K562 (cell line): ENCODE results near the gene SYNJ2. TPM values are rescaled to one million over a fixed set of nuclear protein-coding genes. Genes with fewer than 3 reads are reported as not detected.

ENCODE experiments used
- ATAC-seq: fragments of 200-7000 bp; cut with Tn5 transposase; 3 replicates; pipeline ENCODE4 v1.9.1; 2020; ENCODE audit warnings: moderate library complexity
- BruUV-seq: library from RNA; stranded (reverse); fragments of 400-500 nt; replicated peaks from 2 replicates; lab custom pipeline; 2021; lab: Mats Ljungman, UMichigan
- CTCF ChIA-PET: fragments of 300-600 bp; formaldehyde crosslinking; extraction: SDS; loops from one replicate; lab custom pipeline; 2021; ENCODE audit warnings: low intra/inter-chr PET ratio; lab: Yijun Ruan, JAX
- POLR2A ChIA-PET: fragments of 300-600, 350-650 bp; sonication (Branson Sonifier 250); formaldehyde crosslinking; extraction: SDS; loops from one replicate; lab custom pipeline; 2021; ENCODE audit warnings: antibody characterized with exemption, inconsistent platforms; lab: Yijun Ruan, JAX
- DNase-seq, 4 experiments: peaks; one replicate each; pipeline versions ENCODE4 v3.0.0 to v3.0.0-alpha.2; 2011 to 2018; ENCODE audit warnings: low spot score in 3 of 4, mixed read lengths in 3 of 4; ENCODE audit errors: extremely low read depth in 1 of 4
- FAIRE-seq: peaks from 2 replicates; lab custom pipeline; 2011; peaks lifted over from hg19 to GRCh38; lab: Jason Lieb, UNC
- H2AFZ ChIP-seq: 2 replicates; pipeline ENCODE4 v1.6.0; 2011; ENCODE audit warnings: low read depth, low read length, control low read depth, inconsistent platforms
- H3K27ac ChIP-seq: fragments of 200-600 bp; 3 replicates; pipeline ENCODE4 v1.8.0; 2011; ENCODE audit warnings: low read depth, mild to moderate bottlenecking, control low read depth, inconsistent platforms, low read length, moderate library complexity, mixed read lengths; ENCODE audit errors: extremely low read depth
- H3K27me3 ChIP-seq, 2 experiments: fragments of 300-600 bp in 1 of 2; 2 replicates in 1 of 2; 3 replicates in 1 of 2; pipeline versions ENCODE4 v1.6.0 to v1.8.0; 2011; ENCODE audit warnings: inconsistent platforms in 2 of 2, low read length in 2 of 2, mild to moderate bottlenecking in 1 of 2, mixed read lengths in 1 of 2, moderate library complexity in 1 of 2; ENCODE audit not compliant: control insufficient read depth in 2 of 2, insufficient read depth in 2 of 2
- H3K36me3 ChIP-seq: fragments of 300-600 bp; 3 replicates; pipeline ENCODE4 v1.8.0; 2011; ENCODE audit warnings: mild to moderate bottlenecking, low read length, inconsistent platforms; ENCODE audit not compliant: control insufficient read depth, insufficient read depth
- H3K4me1 ChIP-seq, 2 experiments: fragments of 200-600 bp in 1 of 2; replicated peaks in 1 of 2; 2 replicates in 1 of 2; 3 replicates in 1 of 2; pipeline versions ENCODE4 v1.5.1 to v1.8.0; 2011; ENCODE audit warnings: inconsistent platforms in 2 of 2, low read length in 2 of 2, mild to moderate bottlenecking in 1 of 2, mixed read lengths in 1 of 2, moderate library complexity in 1 of 2; ENCODE audit not compliant: control insufficient read depth in 2 of 2, insufficient read depth in 2 of 2
- H3K4me2 ChIP-seq: 2 replicates; pipeline ENCODE4 v1.6.1; 2011; ENCODE audit warnings: low read length, control low read depth, inconsistent platforms, mixed read lengths; ENCODE audit not compliant: insufficient read depth
- H3K4me3 ChIP-seq: fragments of 200-600 bp; sonication (generic), shearing (Covaris generic); 2 replicates; pipeline ENCODE4 v1.5.1; 2016; ENCODE audit warnings: control low read depth, inconsistent platforms
- H3K79me2 ChIP-seq: fragments of 200-600 bp; 3 replicates; pipeline ENCODE4 v1.8.0; 2011; ENCODE audit warnings: low read length, inconsistent platforms; ENCODE audit not compliant: control insufficient read depth, insufficient read depth
- H3K9ac ChIP-seq, 2 experiments: 2 replicates each; pipeline versions ENCODE4 v1.6.0 to v1.6.1; 2011; ENCODE audit warnings: low read depth in 2 of 2, low read length in 2 of 2, control low read depth in 1 of 2, inconsistent platforms in 1 of 2, mild to moderate bottlenecking in 1 of 2, mixed read lengths in 1 of 2; ENCODE audit not compliant: insufficient read depth in 1 of 2
- H3K9me1 ChIP-seq: one replicate; pipeline ENCODE4 v1.6.0; 2011; ENCODE audit warnings: inconsistent platforms, mild to moderate bottlenecking, low read length, moderate library complexity; ENCODE audit not compliant: control insufficient read depth, insufficient read depth
- H3K9me3 ChIP-seq: replicated peaks from 2 replicates; pipeline ENCODE4 v1.5.1; 2011; ENCODE audit warnings: low read depth, low read length, inconsistent platforms; ENCODE audit not compliant: control insufficient read depth, insufficient read depth
- H4K20me1 ChIP-seq: replicated peaks from 2 replicates; pipeline ENCODE4 v1.6.1; 2011; ENCODE audit warnings: low read length, inconsistent platforms, mixed read lengths; ENCODE audit not compliant: control insufficient read depth, insufficient read depth
- AFF4 ChIP-seq: sonication (generic); formaldehyde crosslinking; IDR thresholded peaks from 2 replicates; pipeline ENCODE4 v1.8.0; 2023; ENCODE audit warnings: mild to moderate bottlenecking, missing genetic modification reagents
- MBD1 ChIP-seq: fragments of 250-450 bp; sonication (Bioruptor Pico); IDR thresholded peaks from 2 replicates; pipeline ENCODE4 v1.8.0; 2022; ENCODE audit warnings: inconsistent platforms
- WGBS: fragments of 100-300 bp; shearing (Covaris generic); methylation state at CpG from one replicate; pipeline ENCODE4 v1.1.6; 2016; ENCODE audit warnings: low coverage, mixed read lengths; ENCODE audit not compliant: insufficient coverage; ENCODE audit errors: missing lambda C conversion rate; 5-methylcytosine and 5-hydroxymethylcytosine counted together
- in situ Hi-C: fragments of 300-500 bp; cut with MboI; formaldehyde crosslinking; loops from 4 replicates; pipeline ENCODE4 v1.15.0; 2018; ENCODE audit warnings: inconsistent platforms, mixed read lengths
- intact Hi-C: fragments of 100-400 bp; cut with micrococcal nuclease; formaldehyde crosslinking; loops from 2 replicates; pipeline ENCODE4 v1.14.2; 2022
- polyA plus RNA-seq, 8 experiments: library from polyadenylated mRNA; depleted of rRNA in 4 of 8; stranded (reverse) in 5 of 8; unstranded in 3 of 8; fragments of >200 nt; fragmentation: Nextera tagmentation in 2 of 8; fragmentation: Illumina TruSeq in 1 of 8; extraction: Ambion mirVana in 2 of 8; extraction: Trizol in 1 of 8; gene quantifications; 2 replicates each; pipeline versions ENCODE4 v1.2.1 to v1.2.3, GENCODE V29; 2011 to 2014; ENCODE audit warnings: inconsistent platforms in 1 of 8, missing spikeins in 1 of 8
- total RNA-seq, 7 experiments: library from RNA; depleted of rRNA in 6 of 7; stranded (reverse); fragments of >200 nt in 6 of 7; fragmentation: Illumina TruSeq in 2 of 7; extraction: Trizol in 2 of 7; gene quantifications; 2 replicates each; pipeline versions ENCODE4 v1.2.1 to v1.2.3, GENCODE V29; 2011 to 2021; ENCODE audit warnings: low replicate concordance in 1 of 7

Gene SYNJ2
- total and polyA plus RNA-seq, 9 of the 15 experiments (the other 6 are each of a cell fraction or from before 2014, with no cell fraction given), result 3.0 to 27.7 (median 17.8) TPM

- H3K4me1 ChIP-seq, result peaks cover 35 to 48% of the 10 kb centered on the region in 2 experiments
- H2AFZ ChIP-seq, result no peak overlapping the region
- no peak overlapping the region for H3K4me3 ChIP-seq
- 84% methylated on average over 14 of the region's 14 CpGs for WGBS
- H3K27ac ChIP-seq, result no peak overlapping the region
- intact Hi-C loops, result no loop called here
- H3K9me3 ChIP-seq, result no peaks in the 10 kb centered on the region
- TF ChIP-seq AFF4 (no peak), MBD1 (CRISPR knock-in tag) (0 out of 2 replicates have a peak, but pooled peaks have one; percentile 11)
- ATAC-seq, result no peak
- BruUV-seq, result no TSS peak
- no peaks in the 10 kb centered on the region for H3K9me1 ChIP-seq
- H3K79me2 ChIP-seq, result peaks cover 42% of the 10 kb centered on the region
- H3K36me3 ChIP-seq, result no peaks in the 10 kb centered on the region; the same call in 2 of the 3 replicates
- H3K4me2 ChIP-seq, result no peak overlapping the region
- POLR2A ChIA-PET, result interaction anchor here (2.6 kb wide), 1 partner anchor 10 kb away, joined by 12 read pairs; no protein-coding TSS in a partner anchor
- H3K9ac ChIP-seq, result no peak overlapping the region; a peak in 1 of 4 replicates
- in situ Hi-C loops, result no loop called here
- DNase-seq, result no peak
- FAIRE-seq, result no peak
- H4K20me1 ChIP-seq, result peaks cover 3% of the 10 kb centered on the region; the same call in 1 of the 2 replicates
- CTCF ChIA-PET, result no interaction called here
- no peaks in the 10 kb centered on the region for H3K27me3 ChIP-seq
Observed at GRCh38 chr6:158004701-158005095, 23.0 kb downstream of the SYNJ2 start.
